K562 (cell line): ENCODE data around the gene ENTREP3.

ENCODE experiments used
- CTCF ChIP-seq, 3 experiments: IDR thresholded peaks in 2 of 3; conservative IDR thresholded peaks in 1 of 3; 2 replicates each; pipeline ENCODE4 v1.5.1; 2011 to 2012; ENCODE audit warnings: low read length in 3 of 3, mild to moderate bottlenecking in 3 of 3, control low read depth in 2 of 3, improper control_type of control experiment in 1 of 3, inconsistent platforms in 1 of 3, low read depth in 1 of 3, mixed read lengths in 1 of 3, moderate library complexity in 1 of 3; ENCODE audit not compliant: insufficient read depth in 2 of 3
- GABPA ChIP-seq: fragments of 200-800 bp; sonication (Bioruptor generic); conservative IDR thresholded peaks from 2 replicates; pipeline ENCODE4 v1.6.1; 2016; ENCODE audit warnings: low read depth, missing genetic modification characterization, missing compliant biosample characterization
- KHSRP ChIP-seq: fragments of 450-650 bp; IDR thresholded peaks from 2 replicates; pipeline ENCODE4 v1.6.1; 2017
- MYBL2 ChIP-seq, 2 experiments: fragments of 450-650 bp in 1 of 2; sonication (generic) in 1 of 2; formaldehyde crosslinking in 1 of 2; IDR thresholded peaks; 2 replicates each; pipeline versions ENCODE4 v1.6.1 to v1.8.1; 2017 to 2022; ENCODE audit warnings: borderline replicate concordance in 1 of 2, inconsistent platforms in 1 of 2, low read depth in 1 of 2, mild to moderate bottlenecking in 1 of 2, missing genetic modification reagents in 1 of 2, moderate library complexity in 1 of 2
- RAD21 ChIP-seq, 2 experiments: fragments of 250-450 bp in 1 of 2; fragments of 450-650 bp in 1 of 2; sonication (Bioruptor Pico) in 1 of 2; formaldehyde crosslinking in 1 of 2; IDR thresholded peaks in 1 of 2; conservative IDR thresholded peaks in 1 of 2; 2 replicates each; pipeline versions ENCODE4 v1.4.0 to v1.8.0; 2020 to 2022; ENCODE audit warnings: mild to moderate bottlenecking in 2 of 2, moderate library complexity in 1 of 2
- TFAP4 ChIP-seq: sonication (generic); formaldehyde crosslinking; IDR thresholded peaks from 2 replicates; pipeline ENCODE4 v1.8.0; 2022; ENCODE audit warnings: missing genetic modification reagents, mild to moderate bottlenecking, moderate library complexity, borderline replicate concordance

- no peak for TF ChIP-seq TFAP4 (CRISPR knock-in tag)
- no peak for TF ChIP-seq KHSRP
- no peak for TF ChIP-seq RAD21 (CRISPR knock-in tag; conservative IDR thresholded peaks at IDR 0.05 in 1 of 2, IDR thresholded peaks at IDR 0.05 in 1 of 2)
- no peak for TF ChIP-seq CTCF (IDR thresholded peaks at IDR 0.05 in 2 of 3, conservative IDR thresholded peaks at IDR 0.05 in 1 of 3; ENCODE audit: insufficient read depth in 2 of 3, low read depth in 1 of 3, low read length in 3 of 3)
- TF ChIP-seq GABPA (tag): no peak
- TF ChIP-seq MYBL2 (IDR thresholded peaks at IDR 0.05; ENCODE audit: low read depth): no peak
- no peak for TF ChIP-seq MYBL2 (CRISPR knock-in tag; IDR thresholded peaks at IDR 0.05; ENCODE audit: borderline replicate concordance)
Measured at GRCh38 chr1:155250246-155250632, 5.0 kb downstream of the ENTREP3 start.
